Astrocyte (in vitro differentiated cells and primary cell): ENCODE measurements around the gene CHMP6. TPM values are rescaled to one million over a fixed set of nuclear protein-coding genes. Genes with fewer than 3 reads are reported as not detected.

Source experiments
- DNase-seq: peaks from one replicate; pipeline ENCODE4 v3.0.0-alpha.2; 2010; ENCODE audit warnings: low read depth
- FAIRE-seq: peaks from 2 replicates; lab custom pipeline; 2011; peaks lifted over from hg19 to GRCh38; lab: Jason Lieb, UNC
- H2AFZ ChIP-seq: 2 replicates; pipeline ENCODE4 v1.6.0; 2012; ENCODE audit warnings: low read depth, low read length, inconsistent platforms
- H3K27ac ChIP-seq: 2 replicates; pipeline ENCODE4 v1.5.1; 2011; ENCODE audit warnings: low read depth, low read length, inconsistent platforms
- H3K27me3 ChIP-seq: 2 replicates; pipeline ENCODE4 v1.6.0; 2011; ENCODE audit warnings: low read length, inconsistent platforms; ENCODE audit not compliant: insufficient read depth
- H3K36me3 ChIP-seq: 2 replicates; pipeline ENCODE4 v1.5.1; 2011; ENCODE audit warnings: low read length, inconsistent platforms; ENCODE audit not compliant: insufficient read depth
- H3K4me1 ChIP-seq: 2 replicates; pipeline ENCODE4 v1.5.1; 2011; ENCODE audit warnings: low read length, inconsistent platforms; ENCODE audit not compliant: insufficient read depth
- H3K4me2 ChIP-seq: 2 replicates; pipeline ENCODE4 v1.6.0; 2012; ENCODE audit warnings: low read length, inconsistent platforms
- H3K4me3 ChIP-seq: 2 replicates; pipeline ENCODE4 v1.5.1; 2011; ENCODE audit warnings: low read depth, mild to moderate bottlenecking, low read length, inconsistent platforms; ENCODE audit not compliant: insufficient read depth
- H3K79me2 ChIP-seq: 2 replicates; pipeline ENCODE4 v1.6.0; 2012; ENCODE audit warnings: mild to moderate bottlenecking, low read length, inconsistent platforms; ENCODE audit not compliant: insufficient read depth
- H3K9ac ChIP-seq: 2 replicates; pipeline ENCODE4 v1.6.0; 2012; ENCODE audit warnings: mild to moderate bottlenecking, low read length, inconsistent platforms
- H3K9me3 ChIP-seq: 2 replicates; pipeline ENCODE4 v1.5.1; 2012; ENCODE audit warnings: low read depth, mild to moderate bottlenecking, low read length, inconsistent platforms; ENCODE audit not compliant: insufficient read depth
- H4K20me1 ChIP-seq: 2 replicates; pipeline ENCODE4 v1.6.0; 2012; ENCODE audit warnings: low read length, inconsistent platforms; ENCODE audit not compliant: insufficient read depth
- H3K27ac Mint-ChIP-seq: one replicate; pipeline ENCODE4 v1.8.0; 2021; ENCODE audit warnings: mild to moderate bottlenecking, mixed read lengths; ENCODE audit not compliant: unreplicated experiment
- H3K27me3 Mint-ChIP-seq: one replicate; pipeline ENCODE4 v1.8.0; 2021; ENCODE audit warnings: low read depth, mixed read lengths; ENCODE audit not compliant: unreplicated experiment
- H3K36me3 Mint-ChIP-seq: one replicate; pipeline ENCODE4 v1.8.0; 2021; ENCODE audit warnings: low read depth, mixed read lengths; ENCODE audit not compliant: unreplicated experiment
- H3K4me1 Mint-ChIP-seq: one replicate; pipeline ENCODE4 v1.8.0; 2021; ENCODE audit warnings: low read depth, mixed read lengths; ENCODE audit not compliant: unreplicated experiment
- H3K4me3 Mint-ChIP-seq: one replicate; pipeline ENCODE4 v1.8.0; 2021; ENCODE audit warnings: mild to moderate bottlenecking, moderate library complexity, mixed read lengths; ENCODE audit not compliant: unreplicated experiment
- H3K9me3 Mint-ChIP-seq: one replicate; pipeline ENCODE4 v1.8.0; 2021; ENCODE audit warnings: mild to moderate bottlenecking, mixed read lengths; ENCODE audit not compliant: unreplicated experiment
- EZH2 ChIP-seq: IDR thresholded peaks from 2 replicates; pipeline ENCODE4 v1.6.1; 2012; ENCODE audit warnings: mild to moderate bottlenecking, low read length, inconsistent platforms; ENCODE audit not compliant: insufficient read depth
- total RNA-seq: library from RNA; stranded (reverse); gene quantifications from 2 replicates; pipeline ENCODE4 v1.2.1, GENCODE V29; 2021
- TF ChIP-seq, protein P1 (sequence below): IDR thresholded peaks from 2 replicates; pipeline ENCODE4 v1.5.1; 2011; ENCODE audit warnings: low read depth, mild to moderate bottlenecking, inconsistent platforms, low read length, moderate library complexity; ENCODE audit not compliant: insufficient read depth

Gene CHMP6
- total RNA-seq, 1 donor from 2014 or later: 19.0 TPM

- TF ChIP-seq, protein P1, sequence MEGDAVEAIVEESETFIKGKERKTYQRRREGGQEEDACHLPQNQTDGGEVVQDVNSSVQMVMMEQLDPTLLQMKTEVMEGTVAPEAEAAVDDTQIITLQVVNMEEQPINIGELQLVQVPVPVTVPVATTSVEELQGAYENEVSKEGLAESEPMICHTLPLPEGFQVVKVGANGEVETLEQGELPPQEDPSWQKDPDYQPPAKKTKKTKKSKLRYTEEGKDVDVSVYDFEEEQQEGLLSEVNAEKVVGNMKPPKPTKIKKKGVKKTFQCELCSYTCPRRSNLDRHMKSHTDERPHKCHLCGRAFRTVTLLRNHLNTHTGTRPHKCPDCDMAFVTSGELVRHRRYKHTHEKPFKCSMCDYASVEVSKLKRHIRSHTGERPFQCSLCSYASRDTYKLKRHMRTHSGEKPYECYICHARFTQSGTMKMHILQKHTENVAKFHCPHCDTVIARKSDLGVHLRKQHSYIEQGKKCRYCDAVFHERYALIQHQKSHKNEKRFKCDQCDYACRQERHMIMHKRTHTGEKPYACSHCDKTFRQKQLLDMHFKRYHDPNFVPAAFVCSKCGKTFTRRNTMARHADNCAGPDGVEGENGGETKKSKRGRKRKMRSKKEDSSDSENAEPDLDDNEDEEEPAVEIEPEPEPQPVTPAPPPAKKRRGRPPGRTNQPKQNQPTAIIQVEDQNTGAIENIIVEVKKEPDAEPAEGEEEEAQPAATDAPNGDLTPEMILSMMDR: no peak
- no peak for TF ChIP-seq EZH2
- DNase-seq (no peak), FAIRE-seq (no peak)
- H3K79me2 ChIP-seq: peaks cover 93% of the 10 kb centered on the region
- H3K4me3 ChIP-seq: no peak overlapping the region
- Mint-ChIP-seq H3K27ac (peak overlapping the region; percentile 87), H3K4me3 (no peak overlapping the region), H3K9me3 (no peaks in the 10 kb centered on the region), H3K36me3 (peaks cover 7% of the 10 kb centered on the region), H3K4me1 (peaks cover 31% of the 10 kb centered on the region), H3K27me3 (no peaks in the 10 kb centered on the region)
- peaks cover 61% of the 10 kb centered on the region for H3K4me1 ChIP-seq
- H2AFZ ChIP-seq: no peak overlapping the region
- H3K9ac ChIP-seq: peak overlapping the region; percentile 67
- no peaks in the 10 kb centered on the region for H3K9me3 ChIP-seq
- H3K27ac ChIP-seq: peak overlapping the region; percentile 78
- peaks cover 82% of the 10 kb centered on the region for H4K20me1 ChIP-seq
- no peaks in the 10 kb centered on the region for H3K36me3 ChIP-seq
- H3K4me2 ChIP-seq: peak overlapping the region; percentile 62
- no peaks in the 10 kb centered on the region for H3K27me3 ChIP-seq
Observed at GRCh38 chr17:81049372-81049911, 57.8 kb downstream of the CHMP6 start.

Other genes with a start within 250 kb of the CHMP6 start
- gene BAIAP2, start 43.3 kb downstream of the CHMP6 start, total RNA-seq: 43.3 and 51.4 TPM in 2 replicates
- not detected in 2 replicates for gene PVALEF, start 173.7 kb downstream of the CHMP6 start, total RNA-seq
- gene AATK, start 174.4 kb downstream of the CHMP6 start, total RNA-seq: 0.41 and 0.54 TPM in 2 replicates
- 5.8 and 5.9 TPM in 2 replicates for gene CEP131, start 231.1 kb downstream of the CHMP6 start, total RNA-seq
- 26.4 and 28.7 TPM in 2 replicates for gene TEPSIN, start 247.2 kb downstream of the CHMP6 start, total RNA-seq
- 52.6 and 67.2 TPM in 2 replicates for gene NDUFAF8, start 247.5 kb downstream of the CHMP6 start, total RNA-seq